ENCODE data around the gene CEP170.
A peak's percentile ranks its signal among the peaks of the same experiment; 100 is the strongest.
"Not testable (repeated sequence)": the region's sequence is repeated elsewhere in the genome, so short reads cannot be mapped to it uniquely, and the experiment has no call there.

CEP170 gene

DNA sequence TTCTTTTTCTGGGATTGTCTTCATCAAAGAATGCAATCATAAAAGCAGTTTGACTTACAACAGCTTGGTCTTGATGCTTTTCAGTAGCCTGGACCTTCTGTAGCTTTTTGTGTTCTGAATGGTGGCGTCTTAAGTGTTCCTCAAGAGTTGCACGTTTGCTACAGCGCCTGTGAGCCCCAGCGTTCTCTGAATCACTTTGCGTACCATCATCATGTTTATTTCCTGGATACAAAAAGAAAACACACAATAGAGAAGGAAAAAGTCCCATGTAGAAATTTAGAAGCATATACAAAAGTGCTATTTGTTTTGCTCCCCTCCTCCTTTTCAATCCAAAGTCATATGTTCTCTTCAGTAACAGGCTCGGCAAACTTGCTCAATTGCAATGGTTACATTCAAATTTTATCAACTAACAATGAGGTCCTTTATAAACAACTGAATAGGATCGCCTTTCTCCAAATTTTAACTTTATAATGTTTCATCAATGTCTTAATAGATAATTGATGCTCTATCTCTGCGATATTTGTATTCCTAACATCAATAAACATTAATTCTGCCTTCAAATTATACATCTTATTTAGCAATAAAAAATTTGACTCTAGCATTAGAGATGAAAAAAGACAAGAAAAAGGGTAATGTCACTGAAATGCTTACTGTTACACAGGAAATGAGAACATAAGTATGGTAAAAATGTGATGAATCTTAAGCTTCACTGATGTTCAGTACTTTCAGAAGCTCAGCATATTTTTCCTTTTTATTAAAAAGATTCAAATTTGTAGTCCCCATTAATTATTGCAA lies 68.7 kb downstream of the CEP170 start:
- DNase-seq (ENCODE audit: low read depth); H3K4me3 ChIP-seq (ENCODE audit: low read depth, low read length): not testable (repeated sequence)

DNA sequence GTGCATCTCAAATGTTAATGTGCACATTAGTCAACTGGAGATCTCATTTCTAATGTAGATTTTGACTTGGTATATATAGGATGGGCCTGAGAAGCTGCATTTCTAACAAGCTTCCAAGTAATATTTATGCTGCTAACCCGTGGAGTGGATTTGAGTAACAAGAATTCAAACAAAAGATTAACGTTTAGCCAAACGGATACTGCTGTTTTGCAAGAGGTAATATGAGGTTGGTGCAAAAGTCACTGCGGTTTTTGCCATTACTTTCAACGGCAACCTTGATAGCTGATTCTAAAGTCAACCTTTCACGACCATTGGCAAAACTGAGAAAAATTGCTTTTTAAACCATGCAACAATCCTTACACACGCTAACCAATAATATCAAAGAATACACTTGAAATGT lies 70.3 kb downstream of the CEP170 start:
- not testable (repeated sequence) for DNase-seq (ENCODE audit: low read depth); H3K4me3 ChIP-seq (ENCODE audit: low read depth, low read length)

DNA sequence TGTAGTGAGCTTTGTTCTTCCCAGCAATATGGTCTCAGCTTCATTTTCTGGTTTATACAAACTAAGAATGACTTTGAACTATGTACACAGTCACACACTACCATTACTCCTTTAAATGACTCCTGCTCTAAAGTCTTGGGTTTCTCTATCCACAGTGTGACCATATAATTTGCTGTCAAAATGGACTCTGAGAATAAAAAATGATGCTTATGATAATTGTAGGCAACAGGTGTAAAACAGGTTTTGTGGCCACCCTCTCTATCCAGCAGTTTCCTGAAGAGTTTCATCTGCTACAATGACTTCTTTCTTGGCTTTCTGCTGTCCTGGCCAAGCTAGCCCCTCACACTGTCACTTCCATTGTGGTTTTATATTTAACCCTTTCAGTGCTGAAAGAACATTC lies 71.4 kb downstream of the CEP170 start:
- DNase-seq (ENCODE audit: low read depth); H3K4me3 ChIP-seq (ENCODE audit: low read depth, low read length): not testable (repeated sequence)

DNA sequence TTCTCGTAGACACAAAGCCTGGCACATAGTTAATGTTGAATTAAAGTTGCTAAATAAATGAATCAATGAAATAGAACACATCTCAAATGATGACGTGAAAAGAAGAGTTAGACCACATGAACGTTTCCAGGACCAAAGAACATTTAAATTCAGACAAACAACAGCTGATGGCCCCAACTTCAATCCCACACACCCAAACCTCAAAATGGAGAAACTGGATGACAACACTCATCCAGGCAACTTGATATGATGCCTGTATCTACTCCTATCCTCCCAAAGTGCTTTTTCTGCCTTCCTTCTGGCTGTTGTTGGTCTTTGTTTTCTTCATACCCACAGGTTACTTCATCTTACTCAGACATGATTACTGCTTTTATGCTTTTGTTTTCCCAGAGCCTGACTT lies 71.9 kb downstream of the CEP170 start:
- not testable (repeated sequence) for DNase-seq (ENCODE audit: low read depth); H3K4me3 ChIP-seq (ENCODE audit: low read depth, low read length)

DNA sequence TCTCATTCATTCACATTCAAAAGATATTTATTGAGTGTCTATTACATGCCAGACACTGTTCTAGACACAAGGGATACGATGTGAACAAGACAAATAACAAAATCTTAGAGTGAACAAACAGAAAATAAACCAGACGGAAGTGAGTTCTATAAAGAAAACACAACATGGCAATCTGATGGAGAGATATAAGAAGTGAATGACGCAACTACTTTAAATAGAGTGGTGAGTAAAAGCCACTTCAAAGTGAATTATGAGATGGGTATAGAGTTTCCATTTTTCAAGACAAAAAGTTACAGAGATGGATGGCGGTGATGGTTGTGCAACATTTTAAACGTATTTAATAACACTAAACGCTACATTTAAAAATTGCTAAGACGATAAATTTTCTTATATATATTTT lies 75.4 kb downstream of the CEP170 start:
- TF ChIP-seq, protein P1, sequence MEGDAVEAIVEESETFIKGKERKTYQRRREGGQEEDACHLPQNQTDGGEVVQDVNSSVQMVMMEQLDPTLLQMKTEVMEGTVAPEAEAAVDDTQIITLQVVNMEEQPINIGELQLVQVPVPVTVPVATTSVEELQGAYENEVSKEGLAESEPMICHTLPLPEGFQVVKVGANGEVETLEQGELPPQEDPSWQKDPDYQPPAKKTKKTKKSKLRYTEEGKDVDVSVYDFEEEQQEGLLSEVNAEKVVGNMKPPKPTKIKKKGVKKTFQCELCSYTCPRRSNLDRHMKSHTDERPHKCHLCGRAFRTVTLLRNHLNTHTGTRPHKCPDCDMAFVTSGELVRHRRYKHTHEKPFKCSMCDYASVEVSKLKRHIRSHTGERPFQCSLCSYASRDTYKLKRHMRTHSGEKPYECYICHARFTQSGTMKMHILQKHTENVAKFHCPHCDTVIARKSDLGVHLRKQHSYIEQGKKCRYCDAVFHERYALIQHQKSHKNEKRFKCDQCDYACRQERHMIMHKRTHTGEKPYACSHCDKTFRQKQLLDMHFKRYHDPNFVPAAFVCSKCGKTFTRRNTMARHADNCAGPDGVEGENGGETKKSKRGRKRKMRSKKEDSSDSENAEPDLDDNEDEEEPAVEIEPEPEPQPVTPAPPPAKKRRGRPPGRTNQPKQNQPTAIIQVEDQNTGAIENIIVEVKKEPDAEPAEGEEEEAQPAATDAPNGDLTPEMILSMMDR (IDR thresholded peaks at IDR 0.05; ENCODE audit: insufficient read depth, low read depth, low read length, missing control alignments), result no peak
- H3K4me3 ChIP-seq (ENCODE audit: low read depth, low read length), result no peak overlapping the region
- no peak for DNase-seq (ENCODE audit: low read depth)

DNA sequence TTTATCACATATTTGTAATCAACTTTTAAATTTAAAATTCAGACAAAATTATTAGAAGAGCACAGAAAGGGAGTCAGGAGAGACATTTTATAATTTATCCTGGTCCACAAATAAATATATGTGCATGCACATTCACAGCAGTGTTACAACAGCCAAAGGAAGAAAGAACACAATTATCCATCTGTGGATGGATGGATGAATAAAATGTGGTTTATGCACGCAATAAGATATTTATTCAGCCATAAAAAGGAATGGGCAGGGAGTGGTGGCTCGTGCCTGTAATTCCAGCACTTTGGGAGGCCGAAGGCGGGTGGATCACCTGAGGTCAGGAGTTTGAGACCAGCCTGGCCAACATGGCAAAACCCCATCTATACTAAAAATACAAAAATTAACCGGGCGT lies 77.3 kb downstream of the CEP170 start:
- DNase-seq (ENCODE audit: low read depth); H3K4me3 ChIP-seq (ENCODE audit: low read depth, low read length): not testable (repeated sequence)

DNA sequence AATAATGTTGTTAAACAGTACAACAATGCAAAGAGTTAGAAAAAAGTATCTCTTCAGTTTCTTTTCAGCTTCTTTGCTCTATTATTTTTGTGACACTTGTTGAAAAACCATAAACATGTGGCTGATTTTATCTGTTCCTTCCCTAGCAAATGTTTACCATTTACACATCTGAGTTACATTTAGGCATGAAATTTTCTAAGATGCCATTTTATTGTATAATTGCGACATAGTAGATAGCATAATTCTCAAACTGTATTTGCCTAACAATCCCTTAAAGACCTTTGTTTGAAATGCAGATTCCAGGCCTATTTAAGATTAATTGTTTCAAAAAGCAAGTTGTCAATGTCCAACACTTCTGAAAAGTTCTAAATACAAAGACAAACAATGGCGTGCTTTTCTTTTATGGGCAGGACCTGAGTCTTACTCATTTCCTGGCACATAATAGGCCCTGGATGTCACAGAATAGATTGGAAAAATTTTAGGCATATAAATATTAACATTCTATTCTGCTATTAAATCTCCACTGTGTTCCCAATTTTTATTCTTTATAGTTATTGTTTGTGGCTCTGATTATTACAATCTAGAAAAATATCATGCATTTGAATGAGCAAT lies 81.2 kb downstream of the CEP170 start:
- DNase-seq (ENCODE audit: low read depth), result not testable (repeated sequence)

DNA sequence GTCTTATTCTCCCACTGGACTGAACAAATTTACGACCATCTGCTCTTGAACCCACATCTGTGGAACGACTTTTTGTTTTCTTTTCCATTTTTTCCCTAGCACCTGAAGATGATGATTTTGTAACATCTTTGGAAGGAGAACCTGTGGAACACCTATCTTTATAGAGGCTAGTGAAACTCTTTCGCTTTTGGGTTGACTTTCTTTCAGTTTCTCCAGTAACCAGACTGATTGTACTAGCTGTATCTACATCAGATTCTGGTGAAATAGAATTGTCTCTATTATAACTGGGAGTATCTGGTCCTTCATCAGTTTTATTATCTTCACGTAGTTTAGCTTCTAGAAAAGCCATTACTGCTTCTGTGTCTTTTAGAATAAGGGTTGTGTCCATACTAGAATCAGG lies 90.2 kb downstream of the CEP170 start:
- not testable (repeated sequence) for DNase-seq (ENCODE audit: low read depth); H3K4me3 ChIP-seq (ENCODE audit: low read depth, low read length)

More for the DNA sequence above, 81.2 kb downstream of the CEP170 start:
- H3K4me3 ChIP-seq (ENCODE audit: low read depth, low read length), result not testable (repeated sequence)

DNA sequence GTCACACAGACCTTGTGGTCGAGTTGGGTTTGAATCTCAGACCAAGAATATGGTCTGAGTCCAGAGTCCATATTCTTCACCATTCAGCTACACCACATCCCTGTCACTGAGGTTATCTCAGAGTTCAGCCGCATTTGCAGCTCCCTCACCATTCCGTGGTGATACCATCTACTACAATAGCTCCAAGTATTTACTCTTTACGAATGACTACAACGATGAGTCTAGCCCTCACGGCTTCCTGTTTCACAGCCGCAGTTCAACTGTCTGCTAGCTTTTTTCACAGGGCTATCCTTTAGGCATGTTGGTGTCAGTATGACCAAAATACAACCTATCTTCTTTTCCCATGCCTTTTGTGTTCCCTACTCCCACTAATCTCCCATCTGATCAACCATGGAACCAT lies 104.2 kb downstream of the CEP170 start:
- H3K4me3 ChIP-seq (ENCODE audit: low read depth, low read length); DNase-seq (ENCODE audit: low read depth): not testable (repeated sequence)

DNA sequence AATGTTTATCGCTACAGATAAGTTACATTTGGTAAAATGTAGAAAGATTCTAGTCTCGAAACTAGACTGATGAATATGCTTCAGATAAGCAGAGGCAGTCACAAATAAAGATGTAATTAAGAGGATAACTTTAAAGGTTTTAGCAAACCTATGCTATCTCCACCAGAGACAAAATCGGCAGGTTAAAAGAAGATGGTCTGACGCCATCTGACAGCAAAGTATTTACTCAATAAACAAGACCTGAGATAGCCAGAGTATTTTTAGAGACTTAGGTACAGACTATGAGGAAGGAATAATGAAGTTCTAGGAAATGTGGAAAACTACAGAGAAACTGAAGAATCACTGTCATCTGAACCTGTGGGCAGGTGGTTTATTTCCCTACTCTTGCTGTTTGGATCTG lies 106.0 kb downstream of the CEP170 start:
- DNase-seq (ENCODE audit: low read depth); H3K4me3 ChIP-seq (ENCODE audit: low read depth, low read length): not testable (repeated sequence)

DNA sequence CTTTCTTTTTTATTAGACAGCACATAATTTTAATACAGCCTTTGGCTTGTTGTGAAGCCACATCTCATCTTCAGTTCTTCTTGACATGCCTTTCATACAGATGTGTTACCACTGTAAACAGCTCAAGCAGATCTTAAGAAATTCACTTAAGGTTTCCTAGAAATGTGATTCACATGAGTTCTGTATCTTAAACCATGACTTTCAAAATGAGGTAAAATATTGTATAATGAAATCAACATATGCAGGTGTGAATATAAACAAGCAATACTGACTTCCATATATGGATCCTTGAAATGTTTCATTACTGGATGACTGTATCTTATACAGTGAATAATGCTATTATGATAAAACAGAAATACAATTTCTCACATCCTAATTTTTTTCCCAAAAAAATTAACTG lies 107.7 kb downstream of the CEP170 start:
- not testable (repeated sequence) for H3K4me3 ChIP-seq (ENCODE audit: low read depth, low read length); DNase-seq (ENCODE audit: low read depth)

DNA sequence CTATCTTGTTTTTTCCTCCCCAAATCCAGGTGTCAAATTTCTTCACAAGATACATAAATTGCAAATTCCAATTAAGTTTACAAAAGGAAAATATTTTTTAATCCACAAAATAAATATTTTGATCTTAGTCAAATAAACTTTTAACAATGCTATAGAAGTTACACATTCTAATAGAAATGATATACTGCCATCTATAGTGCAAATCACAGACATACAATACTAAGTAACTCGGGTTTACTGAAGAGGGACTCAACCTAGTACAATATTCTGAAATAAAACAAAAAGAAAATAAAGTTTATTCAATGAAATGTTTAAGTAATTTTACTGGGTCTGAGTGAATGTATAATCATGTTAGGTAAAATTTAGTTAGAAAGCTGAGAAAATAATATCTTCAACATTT lies 114.6 kb downstream of the CEP170 start:
- H3K4me3 ChIP-seq (ENCODE audit: low read depth, low read length); DNase-seq (ENCODE audit: low read depth): not testable (repeated sequence)

DNA sequence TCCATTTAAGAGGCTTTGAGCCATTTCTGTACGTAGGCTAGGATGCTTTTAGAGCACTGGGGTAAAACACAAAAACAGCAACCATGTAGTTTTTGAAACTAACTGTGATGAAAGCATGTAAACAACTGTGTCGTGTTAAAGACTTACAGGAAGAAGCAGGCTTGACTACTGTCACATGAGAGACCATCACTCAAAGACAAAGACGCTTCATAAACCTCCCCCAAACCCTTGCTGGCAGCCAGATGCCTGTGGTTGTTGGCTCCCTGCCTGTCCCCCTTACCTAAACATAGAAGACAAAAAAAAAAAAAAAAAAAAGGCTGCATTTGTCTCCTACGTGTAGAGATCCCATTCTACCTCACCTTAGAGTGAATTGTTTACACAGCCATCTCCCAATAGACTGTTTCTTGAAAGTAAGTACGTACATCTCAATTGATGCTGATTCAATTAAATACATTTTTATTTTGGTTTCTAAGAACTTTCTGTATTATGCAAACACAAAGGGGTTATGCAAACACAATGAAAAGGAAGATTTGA lies 132.1 kb downstream of the CEP170 start:
- H3K4me3 ChIP-seq (ENCODE audit: low read depth, low read length); DNase-seq (ENCODE audit: low read depth): not testable (repeated sequence)

DNA sequence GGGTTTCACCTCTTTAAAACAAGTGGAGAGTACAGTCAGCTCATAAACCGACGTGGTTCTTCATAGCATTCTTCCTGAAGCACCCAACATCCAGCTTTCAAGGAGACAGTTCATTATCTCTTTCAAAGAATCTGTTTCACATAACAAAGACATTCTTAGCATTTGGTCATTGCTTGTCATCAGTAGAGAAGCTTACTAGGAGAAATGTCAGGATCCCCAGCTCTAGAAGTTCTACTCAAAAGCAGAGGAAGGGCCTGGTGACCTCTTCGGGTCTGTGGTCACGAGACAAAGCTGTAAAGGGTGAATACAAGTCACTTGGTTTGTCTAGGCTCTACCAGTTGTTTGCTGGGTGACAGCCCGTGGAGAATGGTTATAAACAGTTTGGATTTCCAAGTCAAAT lies 133.1 kb downstream of the CEP170 start:
- not testable (repeated sequence) for H3K4me3 ChIP-seq (ENCODE audit: low read depth, low read length); DNase-seq (ENCODE audit: low read depth)

DNA sequence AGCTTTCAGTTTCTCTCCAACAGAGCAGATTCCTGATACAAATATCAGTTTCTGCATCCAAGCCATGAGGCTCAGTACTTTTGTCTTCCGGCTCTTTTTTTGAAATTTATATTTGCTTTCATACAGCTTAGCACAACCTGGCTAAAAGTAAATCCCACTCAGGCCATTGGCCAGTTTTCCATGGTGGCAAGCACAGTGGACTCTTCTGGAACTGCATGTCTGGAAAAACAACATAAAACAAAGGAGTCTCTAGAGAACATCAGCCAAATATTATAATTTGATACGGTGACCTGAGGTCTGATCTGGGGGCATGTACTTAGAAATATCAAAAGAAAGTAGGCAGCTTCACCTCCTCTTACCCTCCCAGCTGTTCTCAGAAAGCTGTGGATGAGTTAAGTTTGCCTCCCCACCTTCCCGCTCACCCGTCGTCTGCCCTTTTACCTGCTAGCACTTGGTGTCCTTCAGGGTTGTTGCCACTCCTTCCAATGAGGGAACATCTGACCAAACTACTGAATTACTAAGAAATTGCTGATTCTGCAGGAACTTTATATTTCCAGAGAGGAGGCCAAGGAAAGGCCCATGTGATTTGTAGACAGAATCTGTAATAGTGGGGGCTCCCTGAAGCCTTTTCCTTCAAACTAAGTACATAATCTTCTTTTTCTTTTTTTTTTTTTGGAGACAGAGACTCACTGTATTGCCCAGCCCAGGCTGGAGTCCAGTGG lies 136.3 kb downstream of the CEP170 start:
- DNase-seq (ENCODE audit: low read depth); H3K4me3 ChIP-seq (ENCODE audit: low read depth, low read length): not testable (repeated sequence)

DNA sequence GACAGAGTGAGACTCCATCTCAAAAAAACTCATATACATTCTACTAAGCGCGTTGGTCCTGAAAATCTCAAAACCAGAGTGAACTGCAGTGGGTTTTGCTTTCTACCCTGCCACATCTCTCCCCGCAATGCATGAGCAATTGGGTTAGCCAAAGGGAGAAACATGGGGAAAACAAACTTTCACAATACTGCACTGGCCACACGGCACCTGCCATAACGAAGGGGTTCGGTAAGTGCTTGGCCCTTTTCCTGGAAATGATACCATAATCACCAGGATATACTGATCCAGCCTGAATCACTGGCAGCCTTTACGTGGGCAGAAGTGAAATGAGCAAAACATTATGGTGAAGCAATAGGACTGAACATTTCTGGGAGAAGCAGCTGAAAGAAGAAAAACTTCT lies 138.9 kb downstream of the CEP170 start:
- not testable (repeated sequence) for H3K4me3 ChIP-seq (ENCODE audit: low read depth, low read length); DNase-seq (ENCODE audit: low read depth)

DNA sequence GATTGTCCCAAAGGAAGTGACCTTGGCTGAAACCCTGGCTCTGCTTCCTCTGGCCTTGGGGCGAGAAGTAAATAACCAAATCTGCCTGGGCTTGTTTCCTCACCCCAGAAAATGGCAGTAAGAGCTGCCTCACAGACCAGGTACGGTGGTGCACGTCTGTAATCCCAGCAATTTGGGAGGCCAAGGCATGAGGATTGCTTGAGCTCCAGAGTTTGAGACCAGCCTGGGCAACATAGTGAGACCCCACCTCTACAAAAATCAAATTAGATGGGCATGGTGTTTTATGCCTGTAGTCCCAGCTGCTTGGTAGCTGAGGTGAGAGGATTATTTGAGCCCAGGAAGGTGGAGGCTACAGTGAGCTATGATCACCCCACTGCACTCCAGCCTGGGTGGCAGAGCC lies 140.3 kb downstream of the CEP170 start:
- peak; percentile 18 for DNase-seq (ENCODE audit: low read depth)
- H3K4me3 ChIP-seq (ENCODE audit: low read depth, low read length), result not testable (repeated sequence)

DNA sequence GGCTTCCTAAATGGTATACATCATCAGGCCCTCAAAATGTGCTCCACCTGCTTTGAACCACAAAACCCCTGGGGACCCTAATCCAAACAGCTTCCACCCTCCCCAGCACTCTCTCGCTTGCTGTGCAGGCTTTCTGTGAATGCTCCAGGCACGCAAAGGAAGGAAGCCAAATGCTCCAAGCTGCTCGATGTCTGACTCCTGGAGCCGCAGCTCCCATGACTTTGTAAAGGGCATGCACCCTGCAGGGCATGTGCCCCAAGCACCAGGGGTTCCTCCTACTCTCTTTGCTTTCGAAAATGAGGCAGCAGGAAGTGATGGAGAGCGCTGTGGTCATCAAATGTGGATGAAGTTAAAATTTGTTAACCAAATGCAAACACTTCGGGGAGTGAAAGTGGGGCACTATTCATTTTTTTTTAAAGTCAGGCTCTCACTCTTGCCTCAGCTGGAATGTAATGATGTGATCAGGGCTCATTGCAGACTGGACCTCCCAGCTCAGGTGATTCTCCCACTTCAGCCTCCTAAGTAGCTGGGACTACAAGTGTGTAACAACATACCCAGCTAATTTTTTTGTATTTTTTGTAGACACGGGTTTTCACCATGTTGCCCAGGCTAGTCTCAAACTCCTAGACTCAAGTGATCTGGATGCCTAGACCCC lies 140.9 kb downstream of the CEP170 start:
- peak; percentile 66 for DNase-seq (ENCODE audit: low read depth)

More for the DNA sequence above, 140.9 kb downstream of the CEP170 start:
- peak overlapping the region; percentile 30; the same call in 1 of the 2 replicates for H3K4me3 ChIP-seq (ENCODE audit: low read depth, low read length)

Data from GM12865 (cell line).